Lower leg skin (tissue), 3 donors: Measurements from ENCODE around the gene SLC36A2.

ENCODE experiments used
- POLR2A ChIP-seq, 2 donors: fragments of 450-650 bp; IDR thresholded peaks; one replicate each; pipeline ENCODE4 v1.6.1; 2016 to 2017; ENCODE audit warnings: antibody characterized with exemption in 2 of 2, mild to moderate bottlenecking in 1 of 2, moderate library complexity in 1 of 2
- TF ChIP-seq, protein P1 (sequence below), 3 donors: fragments of 450-650 bp; IDR thresholded peaks; one replicate each; pipeline ENCODE4 v1.5.1; 2016; ENCODE audit warnings: antibody characterized with exemption in 3 of 3, mild to moderate bottlenecking in 3 of 3, moderate library complexity in 2 of 3

DNA sequence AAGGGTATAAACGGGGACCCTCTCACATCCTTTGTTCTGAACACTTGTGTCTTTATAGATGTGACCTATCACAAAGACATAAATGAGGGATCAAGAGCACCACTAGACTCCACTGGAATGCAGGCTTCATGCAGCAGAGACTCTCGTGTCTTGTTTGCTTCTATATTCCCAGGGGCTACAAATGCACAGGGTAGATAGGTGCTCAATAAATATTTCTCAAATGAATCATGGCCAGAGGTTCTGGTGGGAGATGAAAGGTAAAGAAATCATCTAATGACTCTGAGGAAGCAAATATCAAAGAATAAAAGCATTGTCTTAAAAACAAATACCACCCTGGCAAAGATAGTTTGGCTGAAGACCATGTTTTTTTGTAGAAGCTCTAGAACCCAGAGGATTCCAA is 50.4 kb downstream of the SLC36A2 start:
- TF ChIP-seq, protein P1, sequence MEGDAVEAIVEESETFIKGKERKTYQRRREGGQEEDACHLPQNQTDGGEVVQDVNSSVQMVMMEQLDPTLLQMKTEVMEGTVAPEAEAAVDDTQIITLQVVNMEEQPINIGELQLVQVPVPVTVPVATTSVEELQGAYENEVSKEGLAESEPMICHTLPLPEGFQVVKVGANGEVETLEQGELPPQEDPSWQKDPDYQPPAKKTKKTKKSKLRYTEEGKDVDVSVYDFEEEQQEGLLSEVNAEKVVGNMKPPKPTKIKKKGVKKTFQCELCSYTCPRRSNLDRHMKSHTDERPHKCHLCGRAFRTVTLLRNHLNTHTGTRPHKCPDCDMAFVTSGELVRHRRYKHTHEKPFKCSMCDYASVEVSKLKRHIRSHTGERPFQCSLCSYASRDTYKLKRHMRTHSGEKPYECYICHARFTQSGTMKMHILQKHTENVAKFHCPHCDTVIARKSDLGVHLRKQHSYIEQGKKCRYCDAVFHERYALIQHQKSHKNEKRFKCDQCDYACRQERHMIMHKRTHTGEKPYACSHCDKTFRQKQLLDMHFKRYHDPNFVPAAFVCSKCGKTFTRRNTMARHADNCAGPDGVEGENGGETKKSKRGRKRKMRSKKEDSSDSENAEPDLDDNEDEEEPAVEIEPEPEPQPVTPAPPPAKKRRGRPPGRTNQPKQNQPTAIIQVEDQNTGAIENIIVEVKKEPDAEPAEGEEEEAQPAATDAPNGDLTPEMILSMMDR (IDR thresholded peaks at IDR 0.05): no peak
- TF ChIP-seq POLR2A (IDR thresholded peaks at IDR 0.05): no peak
